Esophagus muscularis mucosa (tissue), 3 donors: ENCODE results near the gene PIGC.

Source experiments
- POLR2A ChIP-seq: fragments of 450-650 bp; IDR thresholded peaks from one replicate; pipeline ENCODE4 v1.6.1; 2017; ENCODE audit warnings: antibody characterized with exemption, moderate library complexity, mild to moderate bottlenecking, low read depth
- TF ChIP-seq, protein P1 (sequence below), 3 experiments: fragments of 200-600 bp in 2 of 3; fragments of 450-650 bp in 1 of 3; sonication (generic) in 2 of 3; IDR thresholded peaks; one replicate each; pipeline ENCODE4 v1.5.1; 2017 to 2019; ENCODE audit warnings: antibody characterized with exemption in 3 of 3, mild to moderate bottlenecking in 2 of 3, moderate library complexity in 1 of 3

DNA sequence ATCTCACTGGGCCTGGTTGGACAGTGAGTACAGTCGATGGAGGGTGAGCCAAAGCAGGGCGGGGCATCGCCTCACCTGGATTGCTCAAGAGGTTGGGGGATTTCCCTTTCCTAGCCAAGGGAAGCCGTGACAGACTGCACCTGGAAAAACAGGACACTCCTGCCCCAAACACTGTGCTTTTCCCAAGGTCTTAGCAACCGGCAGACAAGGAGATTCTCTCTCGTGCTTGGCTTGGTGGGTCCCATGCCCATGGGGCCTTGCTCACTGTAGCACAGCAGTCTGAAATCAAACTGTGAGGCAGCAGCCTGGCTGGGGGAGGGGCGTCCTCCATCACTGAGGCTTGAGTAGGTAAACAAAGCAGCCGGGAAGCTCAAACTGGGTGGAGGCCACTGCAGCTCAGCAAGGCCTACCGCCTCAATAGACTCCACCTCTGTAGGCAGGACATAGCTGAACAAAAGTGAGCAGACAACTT is 12.1 kb downstream of the PIGC start:
- TF ChIP-seq, protein P1, sequence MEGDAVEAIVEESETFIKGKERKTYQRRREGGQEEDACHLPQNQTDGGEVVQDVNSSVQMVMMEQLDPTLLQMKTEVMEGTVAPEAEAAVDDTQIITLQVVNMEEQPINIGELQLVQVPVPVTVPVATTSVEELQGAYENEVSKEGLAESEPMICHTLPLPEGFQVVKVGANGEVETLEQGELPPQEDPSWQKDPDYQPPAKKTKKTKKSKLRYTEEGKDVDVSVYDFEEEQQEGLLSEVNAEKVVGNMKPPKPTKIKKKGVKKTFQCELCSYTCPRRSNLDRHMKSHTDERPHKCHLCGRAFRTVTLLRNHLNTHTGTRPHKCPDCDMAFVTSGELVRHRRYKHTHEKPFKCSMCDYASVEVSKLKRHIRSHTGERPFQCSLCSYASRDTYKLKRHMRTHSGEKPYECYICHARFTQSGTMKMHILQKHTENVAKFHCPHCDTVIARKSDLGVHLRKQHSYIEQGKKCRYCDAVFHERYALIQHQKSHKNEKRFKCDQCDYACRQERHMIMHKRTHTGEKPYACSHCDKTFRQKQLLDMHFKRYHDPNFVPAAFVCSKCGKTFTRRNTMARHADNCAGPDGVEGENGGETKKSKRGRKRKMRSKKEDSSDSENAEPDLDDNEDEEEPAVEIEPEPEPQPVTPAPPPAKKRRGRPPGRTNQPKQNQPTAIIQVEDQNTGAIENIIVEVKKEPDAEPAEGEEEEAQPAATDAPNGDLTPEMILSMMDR (IDR thresholded peaks at IDR 0.05): no peak
- TF ChIP-seq POLR2A: no peak
